ENCODE data around the gene UBAP1. TPM values are rescaled to one million over a fixed set of nuclear protein-coding genes. Genes with fewer than 3 reads are reported as not detected.
"Not testable (repeated sequence)": the region's sequence is repeated elsewhere in the genome, so short reads cannot be mapped to it uniquely, and the experiment has no call there.

UBAP1 gene
- total and polyA plus RNA-seq, 5 donors from 2014 or later: 52.9 to 70.7 (median 56.6) TPM

GRCh38 chr9:34185778-34186551 lies 7.1 kb downstream of the UBAP1 start:
- H3K4me3 ChIP-seq (ENCODE audit: low read depth, low read length): peak overlapping the region; percentile 61
- peak overlapping the region; percentile 41 for H3K27ac ChIP-seq (ENCODE audit: insufficient read depth, low read length, poor library complexity, severe bottlenecking)
- peaks cover 14% of the 10 kb centered on the region for H3K4me1 ChIP-seq (ENCODE audit: control insufficient read depth, insufficient read depth, low read length, poor library complexity, severe bottlenecking)
- H3K27me3 ChIP-seq (ENCODE audit: control insufficient read depth, insufficient read depth, low read length): no peaks in the 10 kb centered on the region
- Mint-ChIP-seq H3K27ac (peak overlapping the region; percentile 46 to 52 (median 52)), H3K4me1 (peaks cover 23 to 55% (median 35%) of the 10 kb centered on the region in 4 donors), H3K9me3 (no peaks in the 10 kb centered on the region), H3K4me3 (peak overlapping the region; percentile 16 to 77 (median 52)), H3K36me3 (peaks cover 4% of the 10 kb centered on the region), H3K27me3 (no peaks in the 10 kb centered on the region)
- DNase-seq (peak in 2 of 3 donors; percentile 35 to 72), ATAC-seq (ENCODE audit: low read depth in 2 of 2) (peak; percentile 92 to 97)
- no peaks in the 10 kb centered on the region for H3K9me3 ChIP-seq (ENCODE audit: control insufficient read depth in 2 of 2, low read length in 2 of 2)
- H3K36me3 ChIP-seq (ENCODE audit: control insufficient read depth, insufficient read depth, low read length): peaks cover 10% of the 10 kb centered on the region

GRCh38 chr9:34187891-34188240 lies 9.0 kb downstream of the UBAP1 start:
- no peaks in the 10 kb centered on the region for H3K27me3 ChIP-seq (ENCODE audit: control insufficient read depth, insufficient read depth, low read length)
- H3K27ac Mint-ChIP-seq: no peak overlapping the region
- no peaks in the 10 kb centered on the region for H3K27me3 Mint-ChIP-seq
- no peak overlapping the region for H3K4me3 ChIP-seq (ENCODE audit: low read depth, low read length)
- peaks cover 4% of the 10 kb centered on the region for H3K36me3 Mint-ChIP-seq
- H3K9me3 ChIP-seq (ENCODE audit: control insufficient read depth in 2 of 2, low read length in 2 of 2): no peaks in the 10 kb centered on the region
- no peak overlapping the region for H3K27ac ChIP-seq (ENCODE audit: insufficient read depth, low read length, poor library complexity, severe bottlenecking)
- H3K4me1 ChIP-seq (ENCODE audit: control insufficient read depth, insufficient read depth, low read length, poor library complexity, severe bottlenecking): peaks cover 21% of the 10 kb centered on the region
- peak overlapping the region in 2 of 4 donors; percentile 1 to 51 for H3K4me3 Mint-ChIP-seq
- H3K4me1 Mint-ChIP-seq: peaks cover 29 to 62% (median 40%) of the 10 kb centered on the region in 4 donors
- ATAC-seq (ENCODE audit: low read depth in 2 of 2): no peak
- no peaks in the 10 kb centered on the region for H3K9me3 Mint-ChIP-seq
- no peak for DNase-seq
- H3K36me3 ChIP-seq (ENCODE audit: control insufficient read depth, insufficient read depth, low read length): peaks cover 10% of the 10 kb centered on the region

DNA sequence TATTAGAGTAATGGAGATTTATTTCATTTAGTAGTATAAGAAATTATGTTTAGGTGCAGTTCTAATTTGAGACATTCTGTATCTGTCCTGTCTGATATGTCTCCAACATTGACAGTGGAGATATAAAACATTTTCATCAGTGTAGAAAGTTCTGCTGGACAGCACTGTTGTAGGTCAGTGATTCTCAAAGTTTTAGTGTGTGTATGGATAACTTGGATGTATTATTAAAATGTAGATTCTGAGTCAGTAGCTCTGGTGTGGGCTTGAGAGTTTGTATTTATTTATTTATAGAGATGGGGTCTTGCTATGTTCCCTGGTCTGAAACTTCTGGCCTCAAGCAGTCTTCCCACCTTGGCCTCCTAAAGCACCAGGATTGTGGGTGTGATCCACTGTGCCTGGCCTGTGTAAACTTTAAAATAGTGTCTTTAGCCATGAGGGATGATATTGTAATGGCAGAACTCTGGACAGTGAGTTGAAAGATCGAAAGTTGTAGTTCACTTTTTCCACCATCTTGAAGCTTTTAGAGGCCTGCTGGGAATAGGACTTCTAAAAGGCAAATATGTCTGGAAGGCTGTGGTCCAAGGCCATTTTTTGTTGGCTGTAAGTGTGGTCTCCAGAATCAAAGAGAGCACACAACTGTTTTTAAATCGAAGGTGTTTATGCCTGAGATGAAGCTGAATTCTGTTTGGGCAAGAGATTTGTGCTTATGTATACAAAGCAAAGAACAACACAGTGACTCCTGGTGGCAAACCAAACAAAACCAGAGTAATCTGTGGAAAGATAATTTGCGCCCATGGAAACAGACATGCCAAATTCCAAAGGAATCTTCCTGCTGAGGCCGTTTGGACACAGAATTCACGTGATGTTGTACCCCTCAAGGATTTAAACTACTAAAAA lies 12.4 kb downstream of the UBAP1 start:
- peak overlapping the region in 2 of 3 donors; percentile 67 to 80 for H3K27ac Mint-ChIP-seq
- Histone ChIP-seq H3K36me3 (ENCODE audit: control insufficient read depth, insufficient read depth, low read length) (peaks cover 7% of the 10 kb centered on the region), H3K9me3 (ENCODE audit: control insufficient read depth in 2 of 2, low read length in 2 of 2) (no peaks in the 10 kb centered on the region), H3K27me3 (ENCODE audit: control insufficient read depth, insufficient read depth, low read length) (no peaks in the 10 kb centered on the region), H3K4me1 (ENCODE audit: control insufficient read depth, insufficient read depth, low read length, poor library complexity, severe bottlenecking) (peaks cover 28% of the 10 kb centered on the region), H3K4me3 (ENCODE audit: low read depth, low read length) (no peak overlapping the region), H3K27ac (ENCODE audit: insufficient read depth, low read length, poor library complexity, severe bottlenecking) (peak overlapping the region; percentile 14)
- ATAC-seq (ENCODE audit: low read depth in 2 of 2) (no peak), DNase-seq (no peak)
- H3K36me3 Mint-ChIP-seq: peaks cover 19% of the 10 kb centered on the region
- no peaks in the 10 kb centered on the region for H3K9me3 Mint-ChIP-seq
- no peaks in the 10 kb centered on the region for H3K27me3 Mint-ChIP-seq
- H3K4me3 Mint-ChIP-seq: peak overlapping the region in 1 of 4 donors; percentile 42
- peaks cover 37 to 64% (median 47%) of the 10 kb centered on the region in 4 donors for H3K4me1 Mint-ChIP-seq

- ATAC-seq (ENCODE audit: low read depth in 2 of 2) (no peak), DNase-seq (no peak)
- H3K27ac ChIP-seq (ENCODE audit: insufficient read depth, low read length, poor library complexity, severe bottlenecking): peak overlapping the region; percentile 30
- Mint-ChIP-seq H3K9me3 (peaks cover 0 to 3% (median 0%) of the 10 kb centered on the region in 7 donors), H3K27ac (peak overlapping the region in 2 of 3 donors; percentile 4 to 86), H3K4me1 (peaks cover 26 to 62% (median 48%) of the 10 kb centered on the region in 4 donors), H3K36me3 (peaks cover 31% of the 10 kb centered on the region), H3K4me3 (peak overlapping the region in 1 of 4 donors; percentile 13), H3K27me3 (no peaks in the 10 kb centered on the region)
- peaks cover 15% of the 10 kb centered on the region for H3K36me3 ChIP-seq (ENCODE audit: control insufficient read depth, insufficient read depth, low read length)
- no peaks in the 10 kb centered on the region for H3K27me3 ChIP-seq (ENCODE audit: control insufficient read depth, insufficient read depth, low read length)
- H3K9me3 ChIP-seq (ENCODE audit: control insufficient read depth in 2 of 2, low read length in 2 of 2): no peaks in the 10 kb centered on the region
- no peak overlapping the region for H3K4me3 ChIP-seq (ENCODE audit: low read depth, low read length)
- peaks cover 31% of the 10 kb centered on the region for H3K4me1 ChIP-seq (ENCODE audit: control insufficient read depth, insufficient read depth, low read length, poor library complexity, severe bottlenecking)
These were observed 16.3 kb downstream of the UBAP1 start for GRCh38 chr9:34195143-34195542.

GRCh38 chr9:34197286-34197685 lies 18.4 kb downstream of the UBAP1 start:
- ATAC-seq (ENCODE audit: low read depth in 2 of 2); H3K9me3 Mint-ChIP-seq; H3K4me3 ChIP-seq (ENCODE audit: low read depth, low read length); H3K9me3 ChIP-seq (ENCODE audit: control insufficient read depth in 2 of 2, low read length in 2 of 2); H3K27me3 Mint-ChIP-seq; H3K27me3 ChIP-seq (ENCODE audit: control insufficient read depth, insufficient read depth, low read length); H3K4me3 Mint-ChIP-seq; H3K27ac ChIP-seq (ENCODE audit: insufficient read depth, low read length, poor library complexity, severe bottlenecking); DNase-seq: not testable (repeated sequence)
- peaks cover 31% of the 10 kb centered on the region for H3K4me1 ChIP-seq (ENCODE audit: control insufficient read depth, insufficient read depth, low read length, poor library complexity, severe bottlenecking)
- Mint-ChIP-seq H3K27ac (peak overlapping the region in 2 of 3 donors; percentile 47 to 69), H3K36me3 (peaks cover 36% of the 10 kb centered on the region), H3K4me1 (peaks cover 24 to 64% (median 44%) of the 10 kb centered on the region in 4 donors)
- peaks cover 22% of the 10 kb centered on the region for H3K36me3 ChIP-seq (ENCODE audit: control insufficient read depth, insufficient read depth, low read length)

DNA sequence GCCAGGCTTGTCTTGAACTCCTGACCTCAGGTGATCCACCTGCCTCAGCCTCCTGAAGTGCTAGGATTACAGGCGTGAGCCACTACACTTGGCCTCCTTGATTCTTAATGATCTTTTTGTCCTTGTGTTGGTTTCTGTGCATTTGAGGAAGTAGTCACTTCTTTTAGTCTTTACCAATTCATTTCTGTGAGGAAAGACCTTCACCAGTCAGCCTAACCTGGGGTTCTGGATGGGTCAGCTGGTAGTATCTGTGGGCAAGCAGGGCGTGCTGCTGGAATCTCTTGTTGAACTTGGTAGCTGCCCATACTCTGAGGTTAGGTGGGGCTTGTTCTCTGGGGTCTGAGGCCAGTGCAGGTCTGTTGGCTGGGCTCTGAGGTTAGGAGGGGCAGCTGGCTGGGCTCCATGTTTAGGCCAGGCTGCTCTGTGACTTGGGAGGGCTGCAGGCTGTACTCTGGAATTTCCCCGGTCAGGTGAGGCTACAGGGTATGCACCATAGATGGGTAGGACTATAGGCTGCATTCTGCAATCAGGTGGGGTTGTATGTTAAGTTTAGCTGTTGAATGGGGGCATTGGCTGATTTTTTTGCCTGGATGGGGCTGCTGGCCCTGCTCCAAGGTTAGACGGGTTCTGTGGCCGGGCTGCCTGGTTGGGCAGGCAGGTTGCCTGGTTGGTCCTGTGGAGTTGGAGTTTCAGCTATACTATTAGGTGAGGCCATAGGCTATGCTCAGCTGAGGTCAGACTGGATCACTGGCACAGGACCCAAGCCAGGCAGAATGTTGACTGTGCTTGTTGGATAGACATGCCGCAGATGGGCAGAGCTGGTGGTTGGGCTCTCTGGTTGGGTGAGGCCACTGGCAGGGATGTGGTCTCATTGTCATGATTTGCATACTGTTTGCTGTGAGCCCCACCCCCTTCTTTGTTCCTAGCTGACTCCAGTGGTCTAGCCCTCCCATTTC lies 19.2 kb downstream of the UBAP1 start:
- Histone ChIP-seq H3K4me1 (ENCODE audit: control insufficient read depth, insufficient read depth, low read length, poor library complexity, severe bottlenecking) (peaks cover 23% of the 10 kb centered on the region), H3K4me3 (ENCODE audit: low read depth, low read length) (no peak overlapping the region), H3K27ac (ENCODE audit: insufficient read depth, low read length, poor library complexity, severe bottlenecking) (no peak overlapping the region), H3K9me3 (ENCODE audit: control insufficient read depth in 2 of 2, low read length in 2 of 2) (no peaks in the 10 kb centered on the region), H3K36me3 (ENCODE audit: control insufficient read depth, insufficient read depth, low read length) (peaks cover 22% of the 10 kb centered on the region), H3K27me3 (ENCODE audit: control insufficient read depth, insufficient read depth, low read length) (no peaks in the 10 kb centered on the region)
- Mint-ChIP-seq H3K4me3 (no peak overlapping the region), H3K27ac (peak overlapping the region; percentile 47 to 69 (median 65)), H3K4me1 (peaks cover 32 to 64% (median 43%) of the 10 kb centered on the region in 4 donors), H3K9me3 (peaks cover 0 to 3% (median 0%) of the 10 kb centered on the region in 7 donors), H3K27me3 (no peaks in the 10 kb centered on the region), H3K36me3 (peaks cover 36% of the 10 kb centered on the region)
- DNase-seq (peak in 1 of 3 donors; percentile 19), ATAC-seq (ENCODE audit: low read depth in 2 of 2) (no peak)

DNA sequence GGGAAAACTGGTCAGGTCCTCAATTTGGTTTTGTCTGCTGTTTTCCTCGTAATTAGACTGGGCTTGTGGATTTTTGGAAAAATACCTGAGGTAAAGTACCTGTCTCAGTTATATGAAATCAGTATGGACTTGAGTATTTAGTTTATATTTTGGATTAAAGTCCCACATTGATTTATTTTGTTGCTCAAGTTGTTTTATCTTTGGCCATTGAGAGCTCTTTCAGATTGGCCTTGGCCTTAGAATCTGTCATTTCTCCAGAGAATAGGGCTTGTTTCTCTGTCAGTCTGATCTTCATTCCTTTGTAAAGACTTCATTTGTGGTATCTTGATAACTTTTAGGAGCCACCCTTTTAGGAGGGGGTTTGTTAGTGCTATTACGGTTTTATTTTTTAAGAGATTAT lies 21.2 kb downstream of the UBAP1 start:
- Histone ChIP-seq H3K27me3 (ENCODE audit: control insufficient read depth, insufficient read depth, low read length) (no peaks in the 10 kb centered on the region), H3K9me3 (ENCODE audit: control insufficient read depth in 2 of 2, low read length in 2 of 2) (no peaks in the 10 kb centered on the region), H3K27ac (ENCODE audit: insufficient read depth, low read length, poor library complexity, severe bottlenecking) (no peak overlapping the region), H3K4me1 (ENCODE audit: control insufficient read depth, insufficient read depth, low read length, poor library complexity, severe bottlenecking) (peaks cover 20% of the 10 kb centered on the region), H3K36me3 (ENCODE audit: control insufficient read depth, insufficient read depth, low read length) (peaks cover 22% of the 10 kb centered on the region), H3K4me3 (ENCODE audit: low read depth, low read length) (no peak overlapping the region)
- H3K27ac Mint-ChIP-seq: peak overlapping the region in 1 of 3 donors; percentile 6
- peaks cover 38 to 67% (median 44%) of the 10 kb centered on the region in 4 donors for H3K4me1 Mint-ChIP-seq
- peaks cover 0 to 3% (median 0%) of the 10 kb centered on the region in 7 donors for H3K9me3 Mint-ChIP-seq
- H3K4me3 Mint-ChIP-seq: no peak overlapping the region
- DNase-seq: no peak
- no peaks in the 10 kb centered on the region for H3K27me3 Mint-ChIP-seq
- peaks cover 27% of the 10 kb centered on the region for H3K36me3 Mint-ChIP-seq
- no peak for ATAC-seq (ENCODE audit: low read depth in 2 of 2)
